Mucosa of gallbladder (tissue), 1 donor: ENCODE results near the gene PDHB. TPM values are rescaled to one million over a fixed set of nuclear protein-coding genes. Genes with fewer than 3 reads are reported as not detected.

Experiments used
- DNase-seq: peaks from one replicate; pipeline ENCODE4 v3.0.0-alpha.2; 2020; ENCODE audit warnings: low spot score
- total RNA-seq: library from RNA; stranded (reverse); gene quantifications from one replicate; pipeline ENCODE4 v1.2.1, GENCODE V29; 2021
- donor health status: DM: no; HTN: no; CAD: no.

Gene PDHB
- total RNA-seq, 1 donor from 2014 or later = 57.2 TPM

GRCh38 chr3:58403513-58404109 is 30.0 kb downstream of the PDHB start:
- DNase-seq = no peak

GRCh38 chr3:58398669-58399333 is 34.8 kb downstream of the PDHB start:
- DNase-seq = no peak

DNA sequence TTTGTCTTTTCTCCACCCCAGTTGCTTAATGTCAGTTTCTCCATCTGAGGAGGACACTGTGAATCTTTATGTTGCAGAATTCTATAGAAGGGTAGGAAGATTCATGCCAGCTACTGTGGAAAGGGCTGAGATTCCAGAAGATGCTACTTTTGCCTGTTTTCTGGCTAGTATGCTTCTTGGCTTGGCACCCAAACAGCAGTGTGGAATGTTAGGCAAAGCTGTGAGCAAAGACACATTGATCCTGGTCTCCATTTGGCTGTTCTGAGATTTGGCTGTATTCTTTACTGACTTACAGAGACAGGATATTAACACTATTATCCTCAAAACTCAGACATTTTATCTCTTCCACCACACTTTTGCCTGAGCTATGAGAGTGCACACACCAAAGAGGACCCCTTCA is 39.3 kb downstream of the PDHB start:
- no peak for DNase-seq

- DNase-seq = no peak
Observed at GRCh38 chr3:58392181-58392580, 41.5 kb downstream of the PDHB start.

DNA sequence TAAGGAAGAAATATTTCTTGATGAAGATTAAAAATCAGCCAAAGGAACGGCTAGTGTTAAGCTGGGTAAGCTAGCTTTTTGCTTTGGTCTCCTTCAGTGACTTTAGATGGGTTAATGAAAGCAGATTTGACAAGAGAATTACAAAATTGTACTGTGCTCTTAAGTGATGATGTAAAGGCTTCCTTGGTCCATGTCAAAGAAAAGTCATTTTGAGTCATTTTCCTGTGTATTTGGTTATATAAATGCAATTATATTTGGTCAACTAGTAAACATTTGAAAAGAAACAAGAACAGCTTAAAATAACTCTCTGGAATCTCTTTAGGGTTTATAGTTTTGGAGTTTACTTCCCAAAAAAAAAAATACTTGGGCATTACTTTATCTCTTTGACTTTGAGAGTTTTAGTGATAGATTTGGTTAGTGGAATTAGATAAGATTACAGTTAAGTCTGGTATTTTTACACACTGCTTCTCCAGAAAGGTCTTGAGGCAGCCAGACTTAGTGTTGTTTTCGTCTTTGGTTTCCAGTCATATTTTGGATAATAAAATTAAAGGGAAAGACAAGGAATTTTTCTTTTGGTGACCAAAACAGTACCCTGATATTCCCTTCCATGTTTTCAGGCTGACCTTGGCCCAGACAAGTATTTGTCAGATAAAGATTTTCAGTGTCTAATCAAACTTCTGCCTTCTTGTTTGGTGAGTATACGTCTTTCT is 42.3 kb downstream of the PDHB start:
- DNase-seq = no peak

DNA sequence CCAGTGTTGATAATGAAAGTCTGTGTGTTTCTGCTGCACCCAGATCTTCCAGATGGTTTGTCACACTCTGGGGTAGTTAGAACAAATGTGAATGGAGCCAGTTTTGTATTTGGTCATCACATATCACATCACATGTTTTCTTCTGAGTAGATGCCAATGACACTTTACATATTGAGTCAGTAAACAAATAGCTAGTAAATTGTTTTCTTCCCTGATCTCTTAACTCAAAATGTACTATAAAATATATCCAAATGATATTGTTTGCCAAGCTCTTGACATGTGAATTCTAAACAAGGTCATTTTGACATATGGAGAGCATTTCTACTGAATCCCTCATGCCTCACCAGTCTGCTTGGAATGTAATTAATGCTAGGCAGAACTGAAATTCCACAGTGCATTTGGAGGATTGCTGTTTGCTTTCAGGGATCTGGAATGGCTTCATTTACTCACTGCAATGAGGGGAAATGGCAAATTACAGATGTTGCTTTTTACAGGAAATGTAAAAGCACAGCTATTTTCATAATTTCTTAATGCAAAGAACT is 45.0 kb downstream of the PDHB start:
- no peak for DNase-seq

DNA sequence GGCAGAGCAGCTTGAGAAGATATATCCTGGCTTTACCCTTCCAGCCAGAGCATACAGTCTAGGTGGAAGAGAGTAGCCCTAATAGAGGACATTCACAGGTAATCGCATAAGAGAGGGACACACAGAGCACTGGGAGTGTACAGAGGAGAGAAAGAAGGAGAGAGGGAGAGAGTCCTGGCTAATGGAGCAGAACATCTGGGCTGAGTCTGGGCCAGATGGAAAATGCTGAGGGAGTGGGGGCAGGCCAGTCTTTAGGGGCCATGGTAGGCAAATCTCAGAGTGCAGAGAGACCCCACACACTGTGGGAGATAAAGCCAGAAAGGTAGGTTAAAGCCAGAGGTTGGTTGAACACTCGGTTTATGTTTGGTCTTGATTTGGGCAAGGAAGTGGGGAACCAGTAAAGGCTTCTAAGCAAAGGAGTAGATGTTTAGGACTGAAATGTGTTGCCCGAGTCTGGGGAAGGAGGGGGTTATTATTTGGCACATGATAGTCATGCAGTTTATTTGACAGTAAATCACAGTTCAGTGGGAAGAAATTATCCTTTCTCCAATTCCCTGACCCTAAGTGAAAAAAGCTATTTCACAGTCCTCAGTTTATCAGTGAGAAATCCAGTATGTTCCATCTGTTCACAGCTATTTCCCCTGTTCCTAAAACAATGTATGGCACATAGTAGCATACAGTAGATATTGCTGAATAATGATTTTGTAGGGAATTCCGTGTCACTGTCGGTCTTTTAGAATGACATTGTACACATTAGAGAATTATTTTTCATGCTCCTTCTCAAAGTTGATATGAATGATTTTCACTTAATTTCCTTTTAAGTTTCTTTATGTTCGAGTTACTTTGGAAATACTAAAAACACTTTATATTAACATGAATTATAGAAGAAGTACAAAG is 45.7 kb downstream of the PDHB start:
- DNase-seq = no peak

DNA sequence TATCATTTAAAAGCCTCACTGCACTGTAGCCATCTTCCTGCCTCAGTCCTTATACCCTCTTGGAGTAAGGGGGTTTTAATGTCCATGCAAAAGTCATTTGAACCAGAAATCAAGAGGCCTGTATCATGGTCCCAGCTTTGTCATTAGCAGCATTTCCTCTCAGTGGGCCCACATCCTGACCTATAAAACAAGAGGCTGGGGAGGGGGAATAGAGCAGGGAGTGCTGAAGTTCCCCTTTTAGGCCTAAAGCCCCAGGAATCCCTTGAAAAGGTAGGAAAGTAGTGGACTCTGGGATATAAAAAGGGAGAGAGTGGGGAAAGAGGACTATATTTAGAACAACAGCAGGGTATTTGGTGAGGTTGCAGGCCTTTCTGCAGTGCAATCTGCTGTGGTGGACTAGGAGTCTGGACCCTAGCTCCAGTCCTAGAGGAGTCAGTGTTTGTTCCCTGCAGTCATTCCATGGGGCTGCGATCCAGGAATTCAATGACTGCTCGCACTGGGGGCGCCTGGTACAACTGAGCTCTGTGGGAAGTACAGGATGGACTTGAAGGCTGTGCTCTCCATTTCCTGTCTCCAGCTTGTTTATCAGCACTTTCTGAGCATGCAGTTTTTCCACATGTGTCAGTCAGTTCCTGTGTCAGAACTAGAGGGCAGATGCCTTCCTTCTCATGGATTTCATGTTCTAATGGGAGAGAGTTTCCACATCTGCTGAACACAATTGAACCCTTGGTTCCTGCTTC is 46.8 kb downstream of the PDHB start:
- no peak for DNase-seq

- no peak for DNase-seq
Observed at GRCh38 chr3:58384381-58385090, 49.1 kb downstream of the PDHB start.

GRCh38 chr3:58383904-58384303 is 49.7 kb downstream of the PDHB start:
- no peak for DNase-seq

- DNase-seq = no peak
Observed at GRCh38 chr3:58383476-58383875, 50.2 kb downstream of the PDHB start.

DNA sequence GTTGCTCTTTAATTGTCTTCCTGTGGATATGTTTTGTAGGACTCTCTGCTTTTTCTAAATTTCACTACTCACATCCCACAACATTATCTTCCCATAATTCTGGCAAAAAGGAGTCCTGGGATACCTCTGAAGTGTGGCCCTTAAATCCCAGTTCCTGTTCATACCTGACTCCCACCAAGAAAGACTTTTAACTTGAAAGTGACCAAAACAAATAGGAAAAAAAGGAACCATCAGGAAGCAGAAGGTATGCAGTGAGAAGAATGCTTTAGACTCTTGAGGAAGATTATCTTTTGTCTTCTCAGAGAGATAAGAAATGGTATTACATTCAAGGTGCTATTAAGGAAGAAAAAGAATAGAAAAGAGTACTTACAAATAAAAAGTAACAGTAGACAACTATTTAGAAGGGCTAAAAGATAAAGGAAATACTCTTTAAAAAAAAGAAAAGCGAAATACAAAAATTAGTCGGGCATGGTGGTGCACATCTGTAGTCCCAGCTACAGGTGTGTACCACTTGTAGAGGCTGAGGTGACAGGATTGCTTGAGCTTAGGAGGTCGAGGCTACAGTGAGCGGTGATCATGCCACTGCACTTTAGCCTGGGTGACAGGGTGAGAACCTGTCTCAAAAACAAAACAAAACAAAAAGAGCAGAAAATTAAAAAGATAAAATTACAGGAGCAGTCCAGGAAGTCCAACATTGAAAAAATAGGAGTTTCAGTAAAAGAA is 54.1 kb downstream of the PDHB start:
- no peak for DNase-seq

- DNase-seq = no peak
Observed at GRCh38 chr3:58377750-58378149, 55.9 kb downstream of the PDHB start.

Other genes with a start within 250 kb of the PDHB start
- gene DNASE1L3, start 222.9 kb downstream of the PDHB start, total RNA-seq = 2.3 TPM
- 23.4 TPM for gene ABHD6, start 196.0 kb downstream of the PDHB start, total RNA-seq
- 13.7 TPM for gene RPP14, start 127.6 kb downstream of the PDHB start, total RNA-seq
- gene HTD2, start 127.3 kb downstream of the PDHB start, total RNA-seq = 10.6 TPM
- 23.2 TPM for gene PXK, start 100.9 kb downstream of the PDHB start, total RNA-seq
- 11.0 TPM for gene KCTD6, start 58.3 kb upstream of the PDHB start, total RNA-seq
- gene ACOX2, start 103.4 kb upstream of the PDHB start, total RNA-seq = 19.5 TPM
- gene FAM107A, start 143.6 kb upstream of the PDHB start, total RNA-seq = 6.4 TPM
- gene FAM3D, start 232.9 kb upstream of the PDHB start, total RNA-seq = 98.6 TPM